AG08395 (cell line): ENCODE results near the gene MKRN3.
"Not testable (repeated sequence)": the region's sequence is repeated elsewhere in the genome, so short reads cannot be mapped to it uniquely, and the experiment has no call there.

Experiments used
- DNase-seq: peaks from one replicate; pipeline ENCODE4 v3.0.0; 2012; ENCODE audit warnings: mixed read lengths, low spot score

MKRN3 gene

GRCh38 chr15:23589012-23589411 is 23.5 kb downstream of the MKRN3 start:
- no peak for DNase-seq

DNA sequence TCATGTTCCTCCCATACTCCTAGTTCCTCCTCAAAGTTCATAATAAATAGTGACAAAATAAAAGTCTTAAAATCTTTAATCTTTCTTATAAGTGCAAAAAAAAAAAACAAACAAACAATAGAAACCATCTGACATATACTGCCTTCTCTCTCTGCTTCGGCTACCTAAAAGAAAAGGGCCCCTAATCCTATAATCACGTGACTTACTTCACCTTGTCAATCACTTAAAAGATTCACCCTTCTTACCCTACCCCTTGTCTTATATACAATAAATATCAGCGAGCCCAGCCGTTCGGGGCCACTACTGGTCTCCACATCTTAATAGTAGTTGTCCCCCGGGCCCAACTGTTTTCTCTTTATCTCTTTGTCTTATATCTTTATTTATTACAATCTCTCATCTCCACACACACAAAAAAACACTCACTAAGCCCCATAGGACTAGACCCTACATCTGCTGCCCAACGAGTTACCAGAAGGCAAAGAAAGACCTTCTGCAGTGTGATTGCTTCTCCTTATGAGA is 28.8 kb downstream of the MKRN3 start:
- DNase-seq, result no peak

- DNase-seq, result no peak
Observed at GRCh38 chr15:23595368-23595767, 29.9 kb downstream of the MKRN3 start.

- no peak for DNase-seq
Observed at GRCh38 chr15:23596736-23597135, 31.3 kb downstream of the MKRN3 start.

GRCh38 chr15:23597278-23597677 is 31.8 kb downstream of the MKRN3 start:
- not testable (repeated sequence) for DNase-seq

DNA sequence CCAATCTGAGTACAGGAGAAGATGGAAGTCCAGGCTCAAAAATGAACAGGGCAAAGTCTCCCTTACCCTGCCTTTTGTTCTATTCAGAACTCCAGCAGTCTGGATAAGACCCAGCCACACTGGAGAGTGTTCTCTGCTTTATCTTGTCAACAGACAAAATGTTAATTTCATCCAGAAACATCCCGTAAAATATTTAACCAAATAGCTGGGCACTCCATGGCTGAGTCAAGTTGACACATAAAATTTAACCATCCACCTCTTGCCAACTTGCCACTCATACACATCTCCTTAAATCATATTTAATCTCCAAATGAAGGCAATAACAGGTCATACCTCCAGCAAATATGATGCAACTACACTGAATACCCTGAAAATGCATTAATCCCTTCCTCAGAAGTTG is 33.6 kb downstream of the MKRN3 start:
- no peak for DNase-seq

DNA sequence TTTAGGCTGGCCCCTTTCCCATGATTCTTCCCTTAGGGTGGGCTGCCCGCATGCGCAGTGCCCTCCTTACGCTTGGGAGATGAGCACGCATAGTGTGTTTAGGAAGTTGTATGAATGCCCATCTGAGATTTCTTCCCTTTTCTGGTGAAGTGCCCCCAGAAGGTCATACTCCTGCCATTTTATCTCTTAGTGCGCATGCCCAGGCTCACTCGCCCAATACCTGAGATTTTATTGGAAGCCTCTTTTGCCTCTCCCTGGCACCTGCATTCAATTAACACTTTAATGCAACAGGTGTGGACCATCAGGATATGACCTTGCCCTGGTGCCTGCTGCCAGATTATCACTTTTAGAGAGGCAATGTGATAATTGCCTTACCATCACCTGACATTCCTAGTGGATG is 36.6 kb downstream of the MKRN3 start:
- DNase-seq, result no peak

DNA sequence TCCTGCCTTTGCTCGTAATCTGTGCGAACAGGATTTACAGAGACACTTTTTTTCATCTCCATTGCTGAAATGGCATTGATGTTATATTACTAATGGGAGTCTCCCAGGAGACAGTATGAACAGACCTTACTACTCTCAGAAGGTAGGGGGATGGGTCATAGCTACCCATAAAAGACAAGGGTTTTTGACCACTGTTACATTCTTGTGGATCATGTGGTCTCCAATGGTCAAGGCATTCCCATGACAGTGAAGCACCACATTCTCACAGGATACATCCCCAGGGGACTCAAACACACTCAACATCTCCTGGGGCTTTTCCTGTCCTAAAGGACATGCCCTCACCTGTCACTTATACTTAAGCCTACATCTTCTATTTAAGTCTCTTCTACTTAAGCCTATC is 40.8 kb downstream of the MKRN3 start:
- no peak for DNase-seq

GRCh38 chr15:23616536-23616935 is 51.1 kb downstream of the MKRN3 start:
- DNase-seq, result no peak
